Osteocyte (in vitro differentiated cells): Measurements from ENCODE around the gene CORO2A. TPM values are rescaled to one million over a fixed set of nuclear protein-coding genes. Genes with fewer than 3 reads are reported as not detected.

Experiments
- DNase-seq: peaks from one replicate; pipeline ENCODE4 v3.0.0; 2021; ENCODE audit warnings: mixed read lengths; ENCODE audit not compliant: unreplicated experiment; ENCODE audit errors: extremely low spot score
- H3K27ac Mint-ChIP-seq: one replicate; pipeline ENCODE4 v1.8.0; 2021; ENCODE audit warnings: mild to moderate bottlenecking, mixed read lengths; ENCODE audit not compliant: unreplicated experiment
- H3K27me3 Mint-ChIP-seq: one replicate; pipeline ENCODE4 v1.8.0; 2021; ENCODE audit warnings: mixed read lengths; ENCODE audit not compliant: unreplicated experiment
- H3K36me3 Mint-ChIP-seq: one replicate; pipeline ENCODE4 v1.8.0; 2021; ENCODE audit warnings: mixed read lengths; ENCODE audit not compliant: unreplicated experiment
- H3K4me1 Mint-ChIP-seq: one replicate; pipeline ENCODE4 v1.8.0; 2021; ENCODE audit warnings: mixed read lengths; ENCODE audit not compliant: unreplicated experiment
- H3K4me3 Mint-ChIP-seq: one replicate; pipeline ENCODE4 v1.8.0; 2021; ENCODE audit warnings: mild to moderate bottlenecking, moderate library complexity, mixed read lengths; ENCODE audit not compliant: unreplicated experiment
- H3K9me3 Mint-ChIP-seq: one replicate; pipeline ENCODE4 v1.8.0; 2021; ENCODE audit warnings: mixed read lengths; ENCODE audit not compliant: unreplicated experiment
- CTCF ChIP-seq: fragments of 200-600 bp; sonication (generic); IDR thresholded peaks from 2 replicates; pipeline ENCODE4 v1.5.0; 2021; ENCODE audit warnings: antibody characterized with exemption, mild to moderate bottlenecking, moderate library complexity
- total RNA-seq: library from RNA; stranded (reverse); gene quantifications from 2 replicates; pipeline ENCODE4 v1.2.1, GENCODE V29; 2021

CORO2A gene
- total RNA-seq, 1 donor from 2014 or later = 1.8 TPM

GRCh38 chr9:98140503-98140902, 51.9 kb downstream of the CORO2A start:
- Mint-ChIP-seq H3K36me3 (no peaks in the 10 kb centered on the region), H3K27ac (no peak overlapping the region), H3K4me3 (no peak overlapping the region), H3K27me3 (no peaks in the 10 kb centered on the region), H3K4me1 (no peaks in the 10 kb centered on the region), H3K9me3 (no peaks in the 10 kb centered on the region)
- no peak for DNase-seq
- TF ChIP-seq CTCF = no peak

- Mint-ChIP-seq H3K27ac (no peak overlapping the region), H3K9me3 (no peaks in the 10 kb centered on the region), H3K4me1 (no peaks in the 10 kb centered on the region), H3K27me3 (no peaks in the 10 kb centered on the region), H3K4me3 (no peak overlapping the region), H3K36me3 (no peaks in the 10 kb centered on the region)
- no peak for TF ChIP-seq CTCF
- no peak for DNase-seq
These were observed 55.9 kb downstream of the CORO2A start for GRCh38 chr9:98136489-98136888.

- no peak for DNase-seq
- no peaks in the 10 kb centered on the region for H3K36me3 Mint-ChIP-seq
These were observed 56.5 kb downstream of the CORO2A start for GRCh38 chr9:98135938-98136337.

GRCh38 chr9:98135558-98135934, 56.9 kb downstream of the CORO2A start:
- Mint-ChIP-seq H3K4me1 (no peaks in the 10 kb centered on the region), H3K4me3 (no peak overlapping the region), H3K27me3 (no peaks in the 10 kb centered on the region), H3K36me3 (no peaks in the 10 kb centered on the region), H3K9me3 (no peaks in the 10 kb centered on the region), H3K27ac (no peak overlapping the region)
- no peak for TF ChIP-seq CTCF
- no peak for DNase-seq

More at GRCh38 chr9:98135938-98136337, 56.5 kb downstream of the CORO2A start:
- no peaks in the 10 kb centered on the region for H3K9me3 Mint-ChIP-seq
- no peaks in the 10 kb centered on the region for H3K4me1 Mint-ChIP-seq
- no peak overlapping the region for H3K4me3 Mint-ChIP-seq
- no peak for TF ChIP-seq CTCF
- no peak overlapping the region for H3K27ac Mint-ChIP-seq
- no peaks in the 10 kb centered on the region for H3K27me3 Mint-ChIP-seq

- Mint-ChIP-seq H3K27ac (no peak overlapping the region), H3K36me3 (no peaks in the 10 kb centered on the region), H3K4me1 (no peaks in the 10 kb centered on the region), H3K4me3 (no peak overlapping the region), H3K9me3 (no peaks in the 10 kb centered on the region), H3K27me3 (no peaks in the 10 kb centered on the region)
- TF ChIP-seq CTCF = no peak
- no peak for DNase-seq
These were observed 57.5 kb downstream of the CORO2A start for GRCh38 chr9:98134702-98135557.
